Naive thymus-derived CD8-positive, alpha-beta T cell (primary cell): ENCODE results near the gene TMEM272. TPM values are rescaled to one million over a fixed set of nuclear protein-coding genes. Genes with fewer than 3 reads are reported as not detected.

Experiments
- polyA plus RNA-seq, 3 donors: library from polyadenylated mRNA; unstranded; fragments of 300-500 nt; fragmentation: Illumina TruSeq; gene quantifications; one replicate each; pipeline ENCODE4 v1.2.3, GENCODE V29; 2021
- total RNA-seq, 8 experiments: library from RNA in 2 of 8; stranded (reverse) in 2 of 8; gene quantifications; one replicate each; pipeline ENCODE4 v1.2.3 and lab custom pipeline; 2021 to 2026

The TMEM272 gene
- total and polyA plus RNA-seq, 5 experiments from 2014 or later = 0.29 to 15.4 (median 0.75) TPM

Other genes starting within 250 kb of the TMEM272 start
- 10 to 100 TPM; 22.6 to 24.2 TPM for gene DHRS12, start 41.0 kb downstream of the TMEM272 start, total RNA-seq
- 10 to 100 TPM; 22.1 to 33.2 (median 26.0) TPM for gene DHRS12, start 41.0 kb downstream of the TMEM272 start, polyA plus RNA-seq
- gene CCDC70, start 16.8 kb upstream of the TMEM272 start, total RNA-seq = not detected
- not detected for gene CCDC70, start 16.8 kb upstream of the TMEM272 start, polyA plus RNA-seq
- 1 to 10 TPM; 1.2 to 1.7 TPM for gene ATP7B, start 166.3 kb upstream of the TMEM272 start, total RNA-seq
- under 1 TPM; 0.06 to 0.29 (median 0.26) TPM for gene ATP7B, start 166.3 kb upstream of the TMEM272 start, polyA plus RNA-seq
- 10 to 100 TPM; 39.8 to 47.0 TPM for gene ALG11, start 167.2 kb upstream of the TMEM272 start, total RNA-seq
- gene ALG11, start 167.2 kb upstream of the TMEM272 start, polyA plus RNA-seq = 10 to 100 TPM; 22.1 to 25.5 (median 23.8) TPM
- 10 to 100 TPM; 11.6 to 14.4 TPM for gene UTP14C, start 179.5 kb upstream of the TMEM272 start, total RNA-seq
- 1 to 10 TPM; 2.4 to 3.6 (median 3.3) TPM for gene UTP14C, start 179.5 kb upstream of the TMEM272 start, polyA plus RNA-seq